C4-2B (cell line): Measurements from ENCODE around the gene TSPAN32.

Experiments used
- CTCF ChIP-seq: fragments of 450-650 bp; conservative IDR thresholded peaks from 2 replicates; pipeline ENCODE4 v1.5.1; 2017; ENCODE audit warnings: mild to moderate bottlenecking
- ZFX ChIP-seq: fragments of 450-650 bp; IDR thresholded peaks from 2 replicates; pipeline ENCODE4 v1.6.1; 2017

- TF ChIP-seq CTCF (no peak), ZFX (no peak)
These were observed 5.2 kb downstream of the TSPAN32 start for GRCh38 chr11:2306877-2307500.
